DND-41 (cell line): ENCODE data around the gene SMIM3.

Experiments
- ATAC-seq: fragments of 200-7000 bp; cut with Tn5 transposase; 3 replicates; pipeline ENCODE4 v1.9.1; 2021; ENCODE audit warnings: low read depth; ENCODE audit not compliant: insufficient read depth
- DNase-seq: peaks from one replicate; pipeline ENCODE4 v3.0.0-alpha.2; 2020
- H2AFZ ChIP-seq: 2 replicates; pipeline ENCODE4 v1.6.0; 2012; ENCODE audit warnings: low read depth, low read length
- H3K27ac ChIP-seq: 2 replicates; pipeline ENCODE4 v1.5.1; 2012; ENCODE audit warnings: low read length, inconsistent platforms
- H3K27me3 ChIP-seq: fragments of 200-600 bp; sonication (generic); 2 replicates; pipeline ENCODE4 v1.6.0; 2012; ENCODE audit warnings: low read length, mild to moderate bottlenecking, inconsistent platforms; ENCODE audit not compliant: insufficient read depth, poor library complexity
- H3K36me3 ChIP-seq: 2 replicates; pipeline ENCODE4 v1.5.1; 2012; ENCODE audit warnings: low read length, inconsistent platforms; ENCODE audit not compliant: insufficient read depth
- H3K4me1 ChIP-seq: 2 replicates; pipeline ENCODE4 v1.5.1; 2012; ENCODE audit warnings: mild to moderate bottlenecking, low read length; ENCODE audit not compliant: insufficient read depth
- H3K4me2 ChIP-seq: 2 replicates; pipeline ENCODE4 v1.6.0; 2012; ENCODE audit warnings: mild to moderate bottlenecking, moderate library complexity, low read length, inconsistent platforms; ENCODE audit not compliant: insufficient read depth
- H3K4me3 ChIP-seq, 2 experiments: fragments of 200-600 bp in 1 of 2; shearing (Covaris generic) in 1 of 2; 2 replicates each; pipeline ENCODE4 v1.5.1; 2012 to 2016; ENCODE audit warnings: inconsistent platforms in 2 of 2, low read length in 2 of 2, mild to moderate bottlenecking in 2 of 2, low read depth in 1 of 2, moderate library complexity in 1 of 2
- H3K79me2 ChIP-seq: 2 replicates; pipeline ENCODE4 v1.6.0; 2012; ENCODE audit warnings: low read length, inconsistent platforms; ENCODE audit not compliant: insufficient read depth
- H3K9ac ChIP-seq: 2 replicates; pipeline ENCODE4 v1.6.0; 2012; ENCODE audit warnings: low read depth, mild to moderate bottlenecking, inconsistent platforms, low read length, moderate library complexity
- H3K9me3 ChIP-seq: 2 replicates; pipeline ENCODE4 v1.5.1; 2012; ENCODE audit warnings: low read length, moderate library complexity, mild to moderate bottlenecking, inconsistent platforms; ENCODE audit not compliant: insufficient read depth, severe bottlenecking
- H4K20me1 ChIP-seq: 2 replicates; pipeline ENCODE4 v1.6.0; 2012; ENCODE audit warnings: low read length; ENCODE audit not compliant: insufficient read depth
- EZH2 ChIP-seq: IDR thresholded peaks from 3 replicates; pipeline ENCODE4 v1.6.1; 2012; ENCODE audit warnings: borderline replicate concordance, low read depth, mild to moderate bottlenecking, moderate library complexity, low read length, inconsistent platforms; ENCODE audit not compliant: severe bottlenecking
- TF ChIP-seq, protein P1 (sequence below): IDR thresholded peaks from 2 replicates; pipeline ENCODE4 v1.5.1; 2012; ENCODE audit warnings: borderline replicate concordance, low read length, moderate library complexity, mild to moderate bottlenecking; ENCODE audit not compliant: poor library complexity, severe bottlenecking; ENCODE audit errors: extremely low read depth

SMIM3 gene

DNA sequence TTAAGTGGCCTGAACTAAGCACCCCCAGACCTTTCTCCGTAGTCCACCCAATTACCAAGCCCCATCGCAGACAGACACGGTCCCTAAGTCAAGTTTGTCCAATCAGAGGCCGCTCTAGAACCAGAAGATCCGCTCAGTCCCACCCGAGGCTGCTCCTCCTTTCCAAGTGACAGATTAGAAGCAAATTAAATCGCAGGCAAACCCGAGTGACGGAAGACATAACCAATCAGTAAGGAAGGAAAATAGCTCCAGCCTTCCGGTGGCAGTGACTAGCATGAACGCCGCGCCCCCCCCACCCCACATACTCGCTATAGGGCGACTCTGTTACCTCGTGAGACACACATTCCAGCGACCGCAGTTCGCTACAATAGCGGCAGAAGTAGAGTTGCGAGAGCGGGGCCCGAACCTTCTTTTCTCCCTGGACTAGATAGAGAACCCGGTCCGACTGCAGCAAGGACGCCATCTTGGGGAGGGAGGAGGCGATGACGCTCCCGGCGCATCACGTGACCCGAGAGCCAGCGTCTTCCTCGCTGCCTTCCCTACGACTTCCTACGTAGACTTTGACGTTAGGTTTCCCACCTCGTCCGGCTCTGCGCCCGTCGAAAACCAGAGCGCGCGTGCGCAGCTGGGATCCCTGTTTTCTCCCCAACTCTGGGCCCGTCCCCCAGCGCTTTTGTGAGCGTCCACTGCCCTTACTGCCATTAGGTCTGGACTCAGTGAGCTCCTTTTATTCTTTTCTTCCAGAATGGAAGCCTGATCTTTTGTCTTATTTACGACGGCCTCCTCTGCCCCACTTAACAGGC is 19.8 kb upstream of the SMIM3 start, which contains the start of gene DCTN4:
DCTN4 (minus strand) TSS at position 487 of the 803 bp plus-strand sequence; CDS start at position 463, 24 bp downstream.
- DNase-seq (peak; percentile 95), ATAC-seq (peak; percentile 96)
- H4K20me1 ChIP-seq = peaks cover 2% of the 10 kb centered on the region; the same call in 1 of the 2 replicates
- TF ChIP-seq EZH2 = no peak
- TF ChIP-seq, protein P1, sequence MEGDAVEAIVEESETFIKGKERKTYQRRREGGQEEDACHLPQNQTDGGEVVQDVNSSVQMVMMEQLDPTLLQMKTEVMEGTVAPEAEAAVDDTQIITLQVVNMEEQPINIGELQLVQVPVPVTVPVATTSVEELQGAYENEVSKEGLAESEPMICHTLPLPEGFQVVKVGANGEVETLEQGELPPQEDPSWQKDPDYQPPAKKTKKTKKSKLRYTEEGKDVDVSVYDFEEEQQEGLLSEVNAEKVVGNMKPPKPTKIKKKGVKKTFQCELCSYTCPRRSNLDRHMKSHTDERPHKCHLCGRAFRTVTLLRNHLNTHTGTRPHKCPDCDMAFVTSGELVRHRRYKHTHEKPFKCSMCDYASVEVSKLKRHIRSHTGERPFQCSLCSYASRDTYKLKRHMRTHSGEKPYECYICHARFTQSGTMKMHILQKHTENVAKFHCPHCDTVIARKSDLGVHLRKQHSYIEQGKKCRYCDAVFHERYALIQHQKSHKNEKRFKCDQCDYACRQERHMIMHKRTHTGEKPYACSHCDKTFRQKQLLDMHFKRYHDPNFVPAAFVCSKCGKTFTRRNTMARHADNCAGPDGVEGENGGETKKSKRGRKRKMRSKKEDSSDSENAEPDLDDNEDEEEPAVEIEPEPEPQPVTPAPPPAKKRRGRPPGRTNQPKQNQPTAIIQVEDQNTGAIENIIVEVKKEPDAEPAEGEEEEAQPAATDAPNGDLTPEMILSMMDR = no peak
- H3K4me2 ChIP-seq = peak within 1 kb of the TSS; percentile 80
- H3K27me3 ChIP-seq = no peaks in the 10 kb centered on the region
- no peaks in the 10 kb centered on the region for H3K9me3 ChIP-seq
- H3K79me2 ChIP-seq = peaks cover 47% of the 10 kb centered on the region
- peaks cover 23% of the 10 kb centered on the region for H3K4me1 ChIP-seq
- H3K27ac ChIP-seq = peak within 1 kb of the TSS; percentile 89
- peaks cover 29% of the 10 kb centered on the region for H3K36me3 ChIP-seq
- peak within 1 kb of the TSS; percentile 76 for H2AFZ ChIP-seq
- H3K9ac ChIP-seq = peak within 1 kb of the TSS; percentile 79
- peak within 1 kb of the TSS; percentile 80 to 90 for H3K4me3 ChIP-seq

DNA sequence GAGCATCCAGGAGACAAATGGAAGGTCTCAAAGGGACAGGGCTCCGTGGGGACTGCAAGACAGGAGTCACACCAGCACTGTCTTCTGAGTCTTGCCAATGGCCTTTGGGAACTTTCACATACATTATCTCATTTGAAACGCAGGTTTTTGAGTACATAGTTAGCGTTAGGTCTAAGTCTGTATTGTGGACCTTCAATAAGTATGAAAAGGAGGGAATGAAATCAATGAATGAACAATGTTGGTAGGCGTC is 19.3 kb upstream of the SMIM3 start:
- Histone ChIP-seq H2AFZ (peak overlapping the region; percentile 76), H3K4me1 (peaks cover 23% of the 10 kb centered on the region), H3K4me2 (peak overlapping the region; percentile 62), H3K9me3 (no peaks in the 10 kb centered on the region), H3K27ac (peak overlapping the region; percentile 89), H3K27me3 (no peaks in the 10 kb centered on the region), H3K9ac (peak overlapping the region; percentile 79), H4K20me1 (peaks cover 2% of the 10 kb centered on the region; the same call in 1 of the 2 replicates), H3K36me3 (peaks cover 24% of the 10 kb centered on the region), H3K4me3 (peak overlapping the region in 1 of 2 experiments; percentile 90; a peak in 3 of 4 replicates), H3K79me2 (peaks cover 41% of the 10 kb centered on the region)
- no peak for ATAC-seq
- no peak for DNase-seq
- TF ChIP-seq EZH2 = no peak
- TF ChIP-seq, protein P1 = no peak

DNA sequence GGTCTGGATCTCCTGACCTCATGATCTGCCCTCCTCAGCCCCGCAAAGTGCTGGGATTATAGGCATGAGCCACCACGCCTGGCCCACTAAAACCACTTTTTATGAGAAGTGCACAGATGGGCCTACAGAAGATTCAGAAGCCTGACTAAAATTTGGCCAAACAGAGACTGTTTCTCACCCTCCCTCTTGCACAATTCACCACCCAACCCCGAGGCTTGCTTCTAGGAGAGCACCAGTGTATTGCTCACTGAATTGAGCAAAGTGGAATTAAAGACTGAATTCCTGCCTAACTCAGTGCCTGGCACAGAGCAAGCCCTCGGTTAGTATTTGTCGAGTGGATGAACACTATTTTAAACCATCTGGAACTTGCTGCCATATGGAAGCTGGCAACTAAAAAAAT is 16.3 kb upstream of the SMIM3 start:
- H3K4me2 ChIP-seq = no peak overlapping the region
- H3K9me3 ChIP-seq = no peaks in the 10 kb centered on the region
- ATAC-seq (no peak), DNase-seq (no peak)
- H3K4me3 ChIP-seq = no peak overlapping the region
- H3K79me2 ChIP-seq = peaks cover 12% of the 10 kb centered on the region
- TF ChIP-seq, protein P1 = no peak
- TF ChIP-seq EZH2 = no peak
- H4K20me1 ChIP-seq = peaks cover 2% of the 10 kb centered on the region; the same call in 1 of the 2 replicates
- H3K27me3 ChIP-seq = no peaks in the 10 kb centered on the region
- no peak overlapping the region for H3K27ac ChIP-seq
- H3K9ac ChIP-seq = no peak overlapping the region
- peaks cover 2% of the 10 kb centered on the region; the same call in 1 of the 2 replicates for H3K36me3 ChIP-seq
- no peak overlapping the region for H2AFZ ChIP-seq
- peaks cover 16% of the 10 kb centered on the region for H3K4me1 ChIP-seq
